ENCODE data around the gene ASB18. TPM values are rescaled to one million over a fixed set of nuclear protein-coding genes. Genes with fewer than 3 reads are reported as not detected.

Gene ASB18
- polyA plus RNA-seq, 1 donor, result 14.5 TPM

DNA sequence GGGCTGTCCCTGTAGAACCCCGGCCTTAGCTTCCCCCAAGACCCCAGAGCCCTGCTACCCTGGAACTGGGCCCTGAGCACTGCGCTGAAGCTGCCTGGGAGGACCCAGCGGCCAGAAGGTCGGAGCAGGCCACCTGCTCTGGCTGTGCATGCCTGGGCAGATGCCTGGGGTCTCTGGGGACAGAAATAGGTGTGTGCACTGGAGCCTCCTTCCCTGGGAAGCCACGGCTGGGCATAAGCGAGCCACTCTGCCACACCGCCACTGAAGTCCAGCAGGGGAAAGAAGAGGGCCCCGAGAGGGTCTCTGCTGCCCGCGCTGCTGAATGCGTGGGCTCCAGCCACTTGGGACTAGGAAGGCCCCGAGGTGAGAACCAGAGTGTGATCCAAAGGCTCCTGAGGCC is 102.7 kb downstream of the ASB18 start:
- DNase-seq, result no peak

DNA sequence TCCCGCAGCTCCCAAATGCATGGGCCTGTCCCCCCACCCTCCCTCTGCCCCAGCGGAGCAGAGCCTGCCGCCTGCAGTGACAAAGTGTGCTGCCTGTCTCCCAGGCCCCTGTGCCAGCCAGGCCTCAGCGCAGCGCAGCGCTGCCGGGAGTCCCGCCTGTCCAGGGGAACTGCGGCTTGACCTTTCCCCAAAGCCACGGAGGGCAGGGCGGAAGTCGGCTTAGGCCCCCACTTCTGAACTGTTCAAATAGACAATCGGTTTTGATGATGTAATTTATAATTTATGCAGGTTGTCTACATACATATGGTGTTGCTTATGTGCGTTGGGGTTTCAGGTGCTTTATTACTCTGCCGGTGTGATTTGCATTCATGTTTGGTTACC is 103.1 kb downstream of the ASB18 start:
- DNase-seq, result no peak

DNA sequence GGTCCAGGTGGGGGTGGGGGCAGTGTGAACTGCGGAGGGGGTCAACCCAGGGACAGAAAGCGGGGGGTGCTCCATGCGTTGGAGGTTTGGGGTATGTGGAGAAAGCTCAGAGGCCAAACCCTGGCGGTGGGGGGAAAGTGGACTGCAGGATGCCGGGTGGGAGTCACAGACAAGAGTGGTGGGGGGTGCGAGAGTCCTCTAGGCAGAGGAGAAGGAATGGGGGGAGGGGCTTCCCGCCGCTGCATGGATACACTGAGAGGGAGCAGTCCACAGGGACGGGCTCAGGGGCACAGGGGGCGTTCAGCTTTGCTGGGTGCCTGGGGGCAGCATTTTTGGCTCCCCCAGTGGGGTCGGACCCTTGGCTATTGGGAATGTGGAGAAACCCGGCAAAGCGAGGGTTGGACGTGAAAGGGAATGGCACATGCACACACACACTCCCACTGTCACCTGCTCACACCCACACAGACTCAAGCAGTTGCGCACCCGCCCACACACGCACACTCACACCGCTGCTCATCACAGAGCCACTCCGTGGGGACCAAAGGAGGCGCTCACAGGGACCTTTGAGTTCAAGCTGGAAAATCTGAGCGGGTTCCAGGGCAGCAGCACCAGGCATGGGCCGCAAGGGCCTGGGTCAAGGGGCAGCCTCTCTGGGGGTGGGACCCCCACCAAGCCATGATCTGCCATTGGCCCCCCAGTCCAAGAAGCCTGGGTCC is 103.7 kb downstream of the ASB18 start:
- no peak for DNase-seq

- no peak for DNase-seq
These were observed 104.4 kb downstream of the ASB18 start for GRCh38 chr2:236159778-236160170.

GRCh38 chr2:236158969-236159777 is 105.0 kb downstream of the ASB18 start:
- no peak for DNase-seq

DNA sequence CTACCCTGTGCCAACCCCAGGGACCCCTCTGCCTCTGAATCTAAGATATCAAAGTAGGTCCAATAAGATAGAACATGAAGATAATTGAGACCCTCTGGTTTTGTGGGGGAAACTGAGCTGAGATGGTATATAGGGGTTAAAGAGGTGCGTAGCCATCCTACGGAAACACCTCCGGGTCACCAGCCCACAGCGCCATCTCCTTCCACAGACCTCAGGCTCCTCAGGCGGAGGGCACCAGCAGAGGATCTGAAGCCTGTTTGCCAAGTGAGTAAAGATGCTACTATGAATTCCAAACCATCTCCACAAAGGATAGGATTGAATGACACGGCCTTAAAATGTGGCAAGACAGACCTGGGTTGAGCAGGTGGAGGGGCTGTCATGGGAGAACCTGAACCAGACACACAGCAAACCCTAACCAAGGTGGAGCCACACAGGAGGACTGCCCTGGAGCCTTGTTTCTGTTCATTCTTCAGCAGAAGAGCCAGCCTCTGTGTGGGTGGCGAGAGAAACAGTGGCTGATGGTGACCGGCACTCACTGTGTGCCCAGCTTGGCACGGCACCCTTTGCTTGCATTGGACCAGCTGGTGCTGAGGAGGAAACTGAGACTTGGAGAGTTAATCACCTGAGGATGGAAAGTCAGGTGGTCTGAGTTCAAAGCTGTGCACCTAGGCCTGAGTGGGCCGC is 106.2 kb downstream of the ASB18 start:
- no peak for DNase-seq

DNA sequence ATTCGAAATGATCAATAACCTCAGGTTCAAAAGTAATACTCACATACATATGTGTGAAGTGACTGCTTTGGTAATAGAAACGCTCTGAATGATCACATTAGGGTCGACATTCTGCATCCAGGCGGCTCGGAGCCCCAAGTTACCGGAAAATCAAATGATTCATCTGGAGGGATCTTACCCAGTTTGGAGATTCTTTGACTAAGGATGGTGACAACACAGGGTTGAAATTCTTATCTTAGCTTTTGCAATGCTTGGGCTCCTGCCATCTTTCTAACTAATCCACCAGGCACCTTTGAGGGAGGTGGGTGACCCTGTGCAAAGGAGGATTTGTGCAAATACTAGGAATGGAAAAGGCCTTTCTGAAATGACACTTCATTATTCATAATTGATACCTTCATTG is 106.8 kb downstream of the ASB18 start:
- DNase-seq, result no peak

DNA sequence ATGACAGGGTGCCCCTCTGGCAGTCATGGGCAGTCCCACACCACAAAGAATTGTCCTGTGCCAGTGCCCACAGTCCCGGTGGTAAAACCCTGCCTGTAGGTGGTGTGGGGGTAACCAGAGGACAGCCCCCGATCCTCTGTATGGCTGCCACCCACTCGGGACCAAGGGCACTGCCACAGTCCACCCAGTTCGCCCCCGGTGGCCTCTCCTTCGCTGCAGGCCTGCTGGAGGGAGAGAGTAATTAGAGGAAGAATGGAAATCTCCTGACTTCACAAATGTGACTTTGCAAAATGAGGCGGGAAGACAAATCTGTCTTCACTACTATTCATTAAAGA is 107.4 kb downstream of the ASB18 start:
- DNase-seq, result no peak

GRCh38 chr2:236156095-236156859 is 107.9 kb downstream of the ASB18 start:
- no peak for DNase-seq

DNA sequence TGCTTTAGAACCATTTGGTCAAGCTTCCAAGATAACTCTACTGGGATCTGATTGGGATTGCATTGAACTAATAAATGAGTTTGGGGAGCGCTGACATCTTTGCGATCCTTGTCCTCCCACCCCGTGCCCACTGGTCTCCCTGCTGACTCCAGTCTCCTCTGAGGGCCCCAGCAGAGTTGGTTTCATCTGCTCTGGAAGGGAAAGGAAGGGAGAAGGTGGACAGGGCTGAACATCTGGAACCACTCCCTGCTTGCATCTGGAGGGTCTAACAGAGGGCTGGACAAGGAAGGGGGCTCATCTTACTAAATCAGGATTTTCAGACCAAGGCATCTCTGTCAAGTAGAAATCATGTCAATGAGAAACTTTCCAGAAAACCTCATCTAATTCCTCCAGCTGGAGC is 108.8 kb downstream of the ASB18 start:
- no peak for DNase-seq

DNA sequence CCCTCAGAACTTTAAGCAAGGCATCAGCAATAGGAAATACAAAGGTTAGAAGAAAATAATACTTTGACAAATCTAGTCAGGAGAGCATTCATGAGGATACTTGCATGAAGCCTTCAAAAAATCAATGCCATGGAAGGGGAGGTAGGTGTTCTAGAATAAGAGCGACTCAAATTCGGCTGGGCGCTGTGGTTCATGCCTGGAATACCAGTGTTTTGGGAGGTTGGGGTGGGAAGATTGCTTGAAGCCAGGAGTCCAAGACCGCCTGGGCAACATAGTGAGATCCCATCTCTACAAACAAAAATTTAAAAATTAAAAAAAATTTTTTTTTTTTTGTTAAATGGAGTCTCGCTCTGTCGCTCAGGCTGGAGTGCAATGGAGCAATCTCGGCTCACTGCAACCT is 117.8 kb downstream of the ASB18 start:
- no peak for DNase-seq

DNA sequence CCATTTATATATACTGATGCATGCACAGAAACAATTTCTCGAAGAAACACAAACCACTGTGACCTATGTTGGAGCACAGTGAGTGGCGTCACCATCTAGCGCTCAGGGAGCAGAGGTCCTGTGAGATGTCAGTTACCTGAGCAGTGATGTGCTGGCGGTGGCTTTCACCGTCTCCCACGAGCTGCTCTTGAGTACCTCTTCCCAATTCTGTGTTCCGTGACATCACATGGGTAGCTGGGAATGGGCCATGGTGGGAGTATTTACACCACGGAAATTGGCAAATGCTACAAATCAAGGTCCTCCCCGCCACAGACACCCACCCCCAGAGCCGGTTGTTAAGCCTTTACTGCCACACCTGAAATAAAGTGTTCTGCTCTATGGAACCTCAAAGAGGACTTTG is 120.4 kb downstream of the ASB18 start:
- no peak for DNase-seq

Other genes starting within 250 kb of the ASB18 start
- gene GBX2, start 96.0 kb downstream of the ASB18 start, polyA plus RNA-seq (ENCODE audit: insufficient read length), result 0.22 TPM